Fibroblast of villous mesenchyme (primary cell): Measurements from ENCODE around the gene MAST3. TPM values are rescaled to one million over a fixed set of nuclear protein-coding genes. Genes with fewer than 3 reads are reported as not detected.

Source experiments
- DNase-seq: peaks from one replicate; pipeline ENCODE4 v3.0.0-alpha.2; 2010; ENCODE audit warnings: low read depth
- H3K4me3 ChIP-seq: 2 replicates; pipeline ENCODE4 v1.5.1; 2011; ENCODE audit warnings: low read depth, mild to moderate bottlenecking, low read length
- CTCF ChIP-seq: IDR thresholded peaks from 2 replicates; pipeline ENCODE4 v1.5.1; 2012; ENCODE audit warnings: low read depth, mild to moderate bottlenecking, low read length; ENCODE audit not compliant: insufficient read depth
- total RNA-seq: library from RNA; depleted of rRNA; stranded (reverse); fragments of >200 nt; gene quantifications from 2 replicates; pipeline ENCODE4 v1.2.3, GENCODE V29; 2012

Gene MAST3
- total RNA-seq, 1 donor, result 3.0 TPM

DNA sequence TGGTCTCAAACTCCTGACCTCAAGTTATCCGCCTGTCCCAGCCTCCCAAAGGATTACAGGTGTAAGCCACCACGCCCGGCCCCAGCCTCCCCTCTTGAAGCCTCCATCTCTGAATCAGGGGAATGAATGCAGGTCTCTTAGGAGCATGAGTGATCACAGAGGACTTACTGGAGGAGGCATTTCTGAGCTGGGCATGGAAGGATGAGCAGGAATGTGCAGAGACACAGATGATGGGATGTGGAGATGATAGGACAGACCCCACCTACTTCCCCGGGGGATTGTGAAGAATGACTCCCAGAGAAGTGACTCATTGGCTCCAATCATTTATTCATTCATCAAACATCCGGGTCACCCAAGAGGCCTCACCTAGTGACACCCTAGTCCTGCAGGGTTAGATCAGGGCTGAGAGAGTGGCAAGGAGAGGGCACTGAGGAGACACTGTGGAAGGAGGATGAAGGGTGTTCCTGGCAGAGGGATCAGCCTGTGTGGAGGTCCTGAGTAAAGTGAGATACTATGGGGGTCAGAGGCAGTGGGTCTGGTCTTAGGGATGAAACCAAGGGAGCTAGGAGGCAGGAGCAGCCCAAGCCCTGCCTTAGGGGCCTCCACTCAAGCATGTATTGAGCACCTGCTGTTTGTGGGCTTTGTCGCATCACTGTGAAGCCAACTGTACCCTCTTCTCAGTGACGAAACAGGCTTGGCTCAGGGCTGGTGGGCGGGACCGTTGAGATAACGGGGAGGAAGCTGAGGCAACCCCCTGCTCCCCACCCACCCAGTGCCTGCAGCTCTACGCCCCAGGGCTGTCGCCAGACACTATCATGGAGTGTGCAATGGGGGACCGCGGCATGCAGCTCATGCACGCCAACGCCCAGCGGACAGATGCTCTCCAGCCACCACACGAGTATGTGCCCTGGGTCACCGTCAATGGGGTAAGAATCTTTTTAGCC is 79.1 kb downstream of the MAST3 start:
- no peak overlapping the region for H3K4me3 ChIP-seq
- no peak for TF ChIP-seq CTCF
- no peak for DNase-seq

GRCh38 chr19:18179957-18180356 is 82.4 kb downstream of the MAST3 start:
- no peak for TF ChIP-seq CTCF
- no peak for DNase-seq
- H3K4me3 ChIP-seq, result no peak overlapping the region

GRCh38 chr19:18183529-18183928 is 86.0 kb downstream of the MAST3 start:
- TF ChIP-seq CTCF, result no peak
- H3K4me3 ChIP-seq, result no peak overlapping the region
- no peak for DNase-seq

DNA sequence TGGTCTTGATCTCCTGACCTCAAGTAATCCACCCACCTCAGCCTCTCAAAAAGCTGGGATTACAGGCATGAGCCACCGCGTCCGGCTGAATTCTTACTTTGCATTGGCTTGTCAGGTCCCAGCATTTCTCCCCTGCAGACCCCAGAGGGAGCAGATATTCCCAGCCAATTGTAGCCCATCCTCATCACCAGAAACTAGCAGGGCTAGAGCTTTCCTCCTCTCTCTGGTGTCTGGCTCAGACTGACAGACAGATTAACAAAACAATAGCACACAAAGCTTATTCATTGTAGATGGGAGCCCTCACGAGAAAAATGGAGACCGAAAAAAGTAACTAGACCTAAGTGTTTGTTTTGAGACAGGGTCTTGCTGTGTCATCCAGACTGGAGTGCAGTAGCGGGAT is 88.0 kb downstream of the MAST3 start:
- H3K4me3 ChIP-seq, result no peak overlapping the region
- DNase-seq, result no peak
- no peak for TF ChIP-seq CTCF

DNA sequence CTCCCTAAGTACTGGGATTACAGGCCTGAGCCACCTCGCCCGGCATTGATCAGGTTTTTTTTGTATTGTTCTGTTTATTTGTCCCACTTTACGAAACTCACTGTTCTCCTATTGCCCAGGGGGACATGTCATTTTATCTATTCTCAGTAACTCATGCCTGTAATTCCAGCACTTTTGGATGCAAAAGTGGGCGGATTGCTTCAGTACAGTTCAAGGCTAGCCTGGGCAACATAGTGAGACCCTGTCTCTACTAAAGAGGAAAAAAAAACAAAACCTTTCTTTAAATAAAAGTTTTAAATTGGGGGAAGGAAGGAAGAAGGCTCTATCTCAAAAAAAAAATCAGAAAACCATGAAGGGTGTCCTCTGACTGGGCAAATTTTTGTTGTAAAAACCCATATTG is 92.7 kb downstream of the MAST3 start:
- no peak for TF ChIP-seq CTCF
- no peak for DNase-seq
- no peak overlapping the region for H3K4me3 ChIP-seq

DNA sequence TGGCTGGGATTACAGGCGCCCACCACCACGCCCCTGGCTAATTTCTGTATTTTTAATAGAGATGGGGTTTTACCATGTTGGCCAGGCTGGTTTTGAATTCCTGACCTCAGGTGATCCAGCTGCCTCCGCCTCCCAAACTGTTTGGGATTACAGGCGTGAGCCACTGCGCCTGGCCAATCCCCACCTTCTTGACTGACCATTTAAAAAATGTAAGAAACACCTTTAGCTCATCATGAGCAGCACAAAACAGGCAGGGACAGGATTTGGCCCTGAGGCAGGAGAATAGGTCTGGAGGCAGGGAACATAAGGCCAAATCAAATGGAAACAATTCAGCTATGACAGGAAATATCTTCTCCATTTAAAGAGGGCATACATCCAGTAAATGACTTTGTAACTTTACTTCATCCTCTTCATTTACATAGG is 94.1 kb downstream of the MAST3 start:
- no peak for DNase-seq
- no peak for TF ChIP-seq CTCF
- H3K4me3 ChIP-seq, result peak overlapping the region; percentile 74
